Spleen (tissue), 11 donors: ENCODE data around the gene PGBD5. TPM values are rescaled to one million over a fixed set of nuclear protein-coding genes. Genes with fewer than 3 reads are reported as not detected.

ENCODE experiments used
- DNase-seq: peaks from one replicate; pipeline ENCODE4 v3.0.0-alpha.2; 2020
- H3K27ac ChIP-seq, 8 donors: fragments of 200-600 bp; sonication (generic) in 7 of 8; 1 replicate in 4 of 8; 2 replicates in 4 of 8; pipeline versions ENCODE4 v1.5.0 to v1.8.0; 2016 to 2021; ENCODE audit warnings: inconsistent platforms in 4 of 8, mild to moderate bottlenecking in 4 of 8, moderate library complexity in 1 of 8
- H3K27me3 ChIP-seq, 7 donors: fragments of 200-600 bp; sonication (generic) in 6 of 7; replicated peaks in 1 of 7; 1 replicate in 4 of 7; 2 replicates in 3 of 7; pipeline versions ENCODE4 v1.5.0 to v1.8.0; 2016 to 2021; ENCODE audit warnings: inconsistent platforms in 3 of 7, mild to moderate bottlenecking in 1 of 7
- H3K36me3 ChIP-seq, 6 donors: fragments of 200-600 bp; sonication (generic) in 5 of 6; 1 replicate in 4 of 6; 2 replicates in 2 of 6; pipeline versions ENCODE4 v1.5.0 to v1.8.0; 2016 to 2021; ENCODE audit warnings: inconsistent platforms in 2 of 6
- H3K4me1 ChIP-seq, 6 donors: fragments of 200-600 bp; sonication (generic) in 5 of 6; 1 replicate in 3 of 6; 2 replicates in 3 of 6; pipeline versions ENCODE4 v1.5.0 to v1.8.0; 2016 to 2021; ENCODE audit warnings: inconsistent platforms in 3 of 6
- H3K4me3 ChIP-seq, 8 donors: fragments of 200-600 bp; sonication (generic) in 7 of 8; 1 replicate in 4 of 8; 2 replicates in 4 of 8; pipeline versions ENCODE4 v1.5.0 to v1.8.0; 2016 to 2021; ENCODE audit warnings: inconsistent platforms in 4 of 8, mild to moderate bottlenecking in 4 of 8, moderate library complexity in 2 of 8
- H3K9me3 ChIP-seq, 8 donors: fragments of 200-600 bp; sonication (generic) in 7 of 8; 1 replicate in 4 of 8; 2 replicates in 4 of 8; pipeline versions ENCODE4 v1.5.0 to v1.8.0; 2016 to 2021; ENCODE audit warnings: inconsistent platforms in 4 of 8
- CTCF ChIP-seq, 11 experiments: fragments of 200-600 bp in 7 of 11; fragments of 450-650 bp in 4 of 11; sonication (generic) in 4 of 11; IDR thresholded peaks in 8 of 11; conservative IDR thresholded peaks in 3 of 11; 1 replicate in 7 of 11; 2 replicates in 4 of 11; pipeline versions ENCODE4 v1.4.0 to v1.8.0; 2016 to 2021; ENCODE audit warnings: antibody characterized with exemption in 11 of 11, inconsistent platforms in 4 of 11, mild to moderate bottlenecking in 1 of 11
- POLR2A ChIP-seq, 3 donors: fragments of 450-650 bp; IDR thresholded peaks; one replicate each; pipeline ENCODE4 v1.5.1; 2017; ENCODE audit warnings: antibody characterized with exemption in 3 of 3, mild to moderate bottlenecking in 1 of 3
- POLR2AphosphoS5 ChIP-seq, 3 donors: sonication (generic); formaldehyde crosslinking; IDR thresholded peaks; one replicate each; pipeline ENCODE4 v1.5.1; 2017; ENCODE audit warnings: antibody characterized with exemption in 3 of 3
- WGBS, 5 donors: extraction: QIAGEN DNeasy Blood & Tissue Kit in 3 of 5; methylation state at CpG; one replicate each; pipeline versions ENCODE4 v1.1.5 to v1.1.7; 2013 to 2018; 5-methylcytosine and 5-hydroxymethylcytosine counted together
- intact Hi-C: fragments of 100-400 bp; cut with DNase I; formaldehyde crosslinking; loops from one replicate; pipeline ENCODE4 v1.15.0; 2023; ENCODE audit warnings: low total_unique reads
- polyA plus RNA-seq, 3 donors: library from polyadenylated mRNA; stranded (reverse); fragments of 200-250 nt; gene quantifications; one replicate each; pipeline ENCODE4 v1.2.1, GENCODE V29; 2013
- total RNA-seq, 7 donors: library from RNA; depleted of rRNA in 3 of 7; stranded (reverse); fragments of >200 nt in 3 of 7; fragmentation: NEBNext Ultra II Directional in 4 of 7; extraction: Animal tissue kit (Norgen Biotek cat#: 25700) in 4 of 7; gene quantifications; one replicate each; pipeline versions ENCODE4 v1.1.0 to v1.2.1, GENCODE V29; 2016 to 2021
- donor health status: healthy with polysubstance abuse.
- donor health status: DM: no; HTN: no; CAD: no; lungs with moderate emphysema.
- donor health status: DM: no; HTN: no; CAD: no.
- donor health status: Bipolar disorder and iron deficiency.
- donor health status: healthy.
- donor health status: DM: no; HTN: no; CAD: no.
- donor health status: DM: yes; HTN: yes; CAD: no.

Gene PGBD5
- total and polyA plus RNA-seq, 10 donors: 0.07 to 6.7 (median 3.0) TPM

DNA sequence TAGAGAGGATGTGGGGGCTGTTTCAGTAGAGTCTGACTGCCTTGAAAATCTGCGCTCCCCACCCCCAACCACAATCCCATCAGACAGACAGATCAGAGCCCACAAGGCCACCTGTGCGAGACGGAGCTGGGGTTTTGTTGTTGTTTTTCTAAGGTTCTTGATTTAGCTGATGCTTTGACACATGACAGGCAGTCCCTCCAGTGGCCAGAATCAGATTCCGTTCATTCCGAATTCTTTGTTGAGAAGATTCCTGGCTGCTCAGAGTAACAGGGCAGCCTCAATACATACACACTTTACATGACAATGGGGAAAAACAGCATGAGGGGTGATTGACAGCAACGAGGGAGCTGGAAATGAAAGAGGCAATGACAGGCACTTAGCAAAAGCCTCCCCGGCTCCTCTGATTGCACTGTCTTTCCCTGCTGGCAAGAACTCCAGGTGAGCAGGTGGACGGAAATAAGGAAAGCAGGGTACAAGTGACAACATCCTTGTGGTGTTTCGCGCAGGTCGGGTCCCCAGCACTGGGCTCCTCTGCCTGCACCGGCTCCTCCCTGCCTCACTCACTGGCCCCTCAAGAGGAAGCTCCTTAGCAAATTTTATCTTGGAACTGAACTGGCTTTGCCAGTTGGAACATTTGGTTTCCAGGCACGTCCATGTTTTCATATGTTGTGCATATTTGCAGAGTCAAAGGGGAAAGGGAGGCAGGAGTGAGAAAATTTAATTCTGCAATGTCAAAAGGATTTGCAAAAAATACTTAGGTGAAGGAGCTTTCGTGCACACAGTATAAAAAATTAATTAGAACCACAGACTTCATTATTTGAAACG lies 148.7 kb downstream of the PGBD5 start:
- intact Hi-C loops: no loop called here
- peak; percentile 76 for DNase-seq
- Histone ChIP-seq H3K36me3 (peaks cover 0 to 75% (median 28%) of the 10 kb centered on the region in 6 donors), H3K4me3 (peak overlapping the region in 1 of 8 donors; percentile 30), H3K27ac (peak overlapping the region in 1 of 8 donors; percentile 52), H3K4me1 (peaks cover 14 to 86% (median 53%) of the 10 kb centered on the region in 6 donors), H3K9me3 (no peaks in the 10 kb centered on the region), H3K27me3 (no peaks in the 10 kb centered on the region)
- WGBS, 5 donors: 41 to 51% (median 48%) methylated on average over 15 of the region's 15 CpGs
- no peak for TF ChIP-seq POLR2A (IDR thresholded peaks at IDR 0.05)
- peak in 1 of 11 experiments; percentile 8 for TF ChIP-seq CTCF (IDR thresholded peaks at IDR 0.05 in 8 of 11, conservative IDR thresholded peaks at IDR 0.05 in 3 of 11)
- TF ChIP-seq POLR2AphosphoS5 (IDR thresholded peaks at IDR 0.05): no peak

- Histone ChIP-seq H3K9me3 (no peaks in the 10 kb centered on the region), H3K27ac (peak overlapping the region in 1 of 8 donors; percentile 52), H3K4me3 (no peak overlapping the region), H3K36me3 (peaks cover 0 to 76% (median 28%) of the 10 kb centered on the region in 6 donors), H3K4me1 (peaks cover 6 to 86% (median 46%) of the 10 kb centered on the region in 6 donors), H3K27me3 (no peaks in the 10 kb centered on the region)
- 93 to 100% (median 98%) methylated on average over 5 of the region's 5 CpGs for WGBS, 5 donors
- TF ChIP-seq CTCF (IDR thresholded peaks at IDR 0.05 in 8 of 11, conservative IDR thresholded peaks at IDR 0.05 in 3 of 11): no peak
- TF ChIP-seq POLR2A (IDR thresholded peaks at IDR 0.05): no peak
- no peak for TF ChIP-seq POLR2AphosphoS5 (IDR thresholded peaks at IDR 0.05)
- DNase-seq: peak; percentile 67
- intact Hi-C loops: no loop called here
Observed at GRCh38 chr1:230276401-230276800, 149.7 kb downstream of the PGBD5 start.

DNA sequence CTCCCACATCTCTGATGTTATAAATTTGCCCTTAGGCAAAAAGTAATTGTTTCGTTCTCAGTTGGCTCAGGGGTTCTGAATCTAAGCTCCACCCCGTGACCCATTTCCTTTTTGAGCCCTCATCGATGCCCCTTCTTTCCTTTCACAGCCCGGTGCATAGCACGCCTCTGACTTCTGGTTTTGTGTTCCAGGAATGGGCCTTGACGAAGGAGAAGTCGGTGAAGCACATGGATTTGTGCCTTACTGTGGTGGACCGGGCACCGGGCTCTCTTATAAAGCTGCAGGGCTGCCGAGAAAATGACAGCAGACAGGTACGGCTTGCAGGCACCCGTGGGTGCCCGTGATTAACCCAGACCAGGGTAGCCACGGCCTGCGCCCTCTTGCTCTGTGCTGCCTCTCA lies 151.9 kb downstream of the PGBD5 start:
- peak overlapping the region in 2 of 8 donors; percentile 25 to 55 for H3K4me3 ChIP-seq
- DNase-seq: peak; percentile 72
- intact Hi-C loops: no loop called here

More for the DNA sequence above, 151.9 kb downstream of the PGBD5 start:
- TF ChIP-seq POLR2AphosphoS5 (IDR thresholded peaks at IDR 0.05) (peak; percentile 11 to 72 (median 43)), CTCF (IDR thresholded peaks at IDR 0.05 in 8 of 11, conservative IDR thresholded peaks at IDR 0.05 in 3 of 11) (no peak), POLR2A (IDR thresholded peaks at IDR 0.05) (no peak)
- Histone ChIP-seq H3K27ac (peak overlapping the region in 5 of 8 donors; percentile 54 to 73 (median 64)), H3K36me3 (peaks cover 0 to 59% (median 10%) of the 10 kb centered on the region in 6 donors), H3K9me3 (no peaks in the 10 kb centered on the region), H3K27me3 (no peaks in the 10 kb centered on the region), H3K4me1 (peaks cover 19 to 88% (median 56%) of the 10 kb centered on the region in 6 donors)
- WGBS, 5 donors: 30 to 41% (median 36%) methylated on average over 14 to 15 of the region's 15 CpGs
